HG03432 (cell line): ENCODE results near the gene GATD1.

Experiments
- ATAC-seq: cut with Tn5 transposase; IDR thresholded peaks from one replicate; pipeline ENCODE4 v1.9.1; 2021; ENCODE audit warnings: mild to moderate bottlenecking, moderate library complexity; ENCODE audit not compliant: unreplicated experiment

The GATD1 gene

DNA sequence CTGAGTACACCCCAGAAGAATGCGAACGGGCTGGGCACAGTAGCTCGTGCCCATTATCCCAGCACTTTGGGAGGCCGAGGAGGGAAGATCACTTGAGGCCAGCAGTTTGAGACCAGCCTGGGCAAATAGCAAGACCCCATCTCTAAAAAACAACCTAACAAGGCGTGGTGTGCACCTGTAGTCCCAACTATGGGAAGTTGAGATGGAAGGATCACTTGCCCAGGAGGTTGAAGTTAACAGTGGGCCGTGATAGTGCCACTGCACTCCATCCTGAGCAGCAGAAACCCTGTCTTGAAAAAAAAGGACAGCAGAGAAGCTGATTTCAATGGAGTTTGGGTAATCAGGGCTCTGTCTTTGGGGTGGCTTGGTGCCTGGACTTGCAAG is 35.8 kb upstream of the GATD1 start:
- ATAC-seq, result no peak

DNA sequence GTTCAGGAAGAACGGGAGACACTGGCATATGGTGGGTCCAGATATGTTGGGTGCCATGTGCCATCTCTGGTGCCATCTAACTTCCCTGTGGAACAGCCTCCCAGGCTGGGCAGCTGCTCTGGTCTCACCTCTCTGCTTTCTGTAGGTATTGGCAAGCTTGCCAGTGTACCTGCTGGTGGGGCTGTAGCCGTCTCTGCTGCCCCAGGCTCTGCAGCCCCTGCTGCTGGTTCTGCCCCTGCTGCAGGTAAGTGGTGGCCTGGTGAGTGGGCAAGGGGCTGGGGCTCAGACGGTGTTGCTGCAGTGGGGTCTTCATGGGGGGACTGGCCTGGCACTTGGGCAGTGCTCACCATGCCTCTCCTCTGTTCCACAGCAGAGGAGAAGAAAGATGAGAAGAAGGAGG is 35.1 kb upstream of the GATD1 start:
- no peak for ATAC-seq

DNA sequence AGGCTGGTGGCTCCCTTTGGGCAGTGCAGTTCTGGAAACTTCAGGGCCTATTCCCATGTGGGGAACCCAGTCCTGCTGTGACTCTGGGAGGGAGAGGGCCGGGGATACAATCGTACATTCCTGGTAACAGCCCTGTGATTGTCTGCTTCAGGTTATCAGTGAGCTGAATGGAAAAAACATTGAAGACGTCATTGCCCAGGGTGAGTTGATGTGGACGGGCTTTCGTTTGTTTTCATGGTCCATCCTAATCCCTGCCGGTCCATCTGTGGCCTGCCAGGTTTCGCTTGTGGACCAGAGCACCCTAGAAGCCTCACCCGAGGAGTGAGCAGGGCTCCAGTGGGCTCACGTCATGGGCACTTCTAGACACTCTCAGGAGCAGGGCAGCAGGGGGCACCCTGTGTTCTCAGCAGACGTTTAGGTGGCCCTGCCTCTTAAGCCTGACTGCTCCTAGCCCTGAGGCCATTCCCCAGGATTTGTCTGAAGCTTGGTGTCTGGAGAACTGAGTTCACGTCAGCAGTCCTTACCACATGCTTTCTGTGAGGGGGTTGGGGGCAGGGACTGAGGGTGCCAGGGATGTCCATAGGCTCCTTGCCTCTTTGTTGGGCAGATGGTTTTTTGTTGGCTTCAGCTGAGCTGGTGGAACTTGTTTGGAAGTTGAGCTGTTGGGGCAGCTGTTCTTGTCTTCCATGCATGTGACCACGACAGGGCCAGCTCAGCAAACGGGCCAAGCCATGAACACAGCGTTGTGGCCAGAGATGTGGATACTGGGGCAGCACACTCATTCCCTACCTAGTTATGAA is 34.4 kb upstream of the GATD1 start:
- no peak for ATAC-seq

DNA sequence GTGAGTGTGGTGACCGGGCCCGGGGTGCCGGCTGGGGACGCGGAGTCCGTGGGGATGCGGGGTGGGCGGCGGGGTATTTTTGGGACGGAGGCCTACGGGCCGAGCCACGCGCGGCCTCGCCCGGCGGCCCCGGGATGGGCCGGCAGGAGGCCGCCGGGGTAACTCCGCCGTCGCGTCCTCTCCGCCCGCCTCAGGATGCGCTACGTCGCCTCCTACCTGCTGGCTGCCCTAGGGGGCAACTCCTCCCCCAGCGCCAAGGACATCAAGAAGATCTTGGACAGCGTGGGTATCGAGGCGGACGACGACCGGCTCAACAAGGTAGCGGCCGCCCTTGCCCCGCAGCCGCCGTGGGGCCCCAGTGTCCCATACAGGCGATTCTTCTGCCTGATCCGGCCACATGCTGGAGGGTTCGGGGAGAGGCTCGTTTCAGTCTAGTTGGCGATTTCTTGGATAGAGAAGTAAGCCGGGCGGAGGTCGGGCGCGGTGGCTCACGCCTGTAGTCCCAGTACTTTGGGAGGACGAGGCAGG is 32.8 kb upstream of the GATD1 start:
- peak; percentile 11 for ATAC-seq

DNA sequence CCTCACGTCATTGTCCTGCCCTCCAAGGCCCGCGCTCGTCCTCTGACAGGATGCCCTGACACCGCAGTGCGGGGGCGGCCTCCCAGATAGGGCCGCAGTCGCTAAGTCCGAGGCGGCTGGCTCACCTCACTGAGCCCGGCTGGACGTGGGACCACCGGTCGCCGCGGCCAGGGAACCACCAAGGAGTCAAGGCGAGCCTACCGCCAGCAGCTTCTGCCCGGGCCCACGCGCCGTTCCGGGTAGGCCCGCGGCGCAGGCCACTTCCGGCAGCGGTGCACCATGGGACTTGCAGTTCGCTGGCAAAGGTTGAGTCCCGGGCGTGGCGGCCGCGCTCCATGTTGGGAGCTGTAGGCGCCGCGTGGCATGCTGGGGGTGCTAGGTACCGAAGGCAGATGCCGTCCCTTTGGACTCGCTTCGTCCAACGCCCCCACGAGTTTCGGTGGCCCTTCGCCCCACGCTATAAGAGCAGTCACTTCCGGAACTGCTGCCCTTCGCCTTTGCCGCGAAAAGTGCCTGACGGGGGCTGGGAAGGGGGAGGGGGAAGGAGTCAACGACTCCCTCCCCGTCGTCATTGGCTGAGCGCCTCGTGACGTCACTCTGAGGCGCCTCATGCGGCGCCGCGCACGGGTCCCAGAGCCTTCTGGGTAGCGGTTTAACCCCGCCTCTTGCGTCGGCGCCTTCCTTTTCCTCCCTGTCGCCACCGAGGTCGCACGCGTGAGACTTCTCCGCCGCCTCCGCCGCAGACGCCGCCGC is 32.2 kb upstream of the GATD1 start, which contains the start of gene RPLP2:
RPLP2 (plus strand) TSS at position 681 of the 753 bp plus-strand sequence. CDS start 268 bp downstream, outside the sequence.
- ATAC-seq, result peak; percentile 78

DNA sequence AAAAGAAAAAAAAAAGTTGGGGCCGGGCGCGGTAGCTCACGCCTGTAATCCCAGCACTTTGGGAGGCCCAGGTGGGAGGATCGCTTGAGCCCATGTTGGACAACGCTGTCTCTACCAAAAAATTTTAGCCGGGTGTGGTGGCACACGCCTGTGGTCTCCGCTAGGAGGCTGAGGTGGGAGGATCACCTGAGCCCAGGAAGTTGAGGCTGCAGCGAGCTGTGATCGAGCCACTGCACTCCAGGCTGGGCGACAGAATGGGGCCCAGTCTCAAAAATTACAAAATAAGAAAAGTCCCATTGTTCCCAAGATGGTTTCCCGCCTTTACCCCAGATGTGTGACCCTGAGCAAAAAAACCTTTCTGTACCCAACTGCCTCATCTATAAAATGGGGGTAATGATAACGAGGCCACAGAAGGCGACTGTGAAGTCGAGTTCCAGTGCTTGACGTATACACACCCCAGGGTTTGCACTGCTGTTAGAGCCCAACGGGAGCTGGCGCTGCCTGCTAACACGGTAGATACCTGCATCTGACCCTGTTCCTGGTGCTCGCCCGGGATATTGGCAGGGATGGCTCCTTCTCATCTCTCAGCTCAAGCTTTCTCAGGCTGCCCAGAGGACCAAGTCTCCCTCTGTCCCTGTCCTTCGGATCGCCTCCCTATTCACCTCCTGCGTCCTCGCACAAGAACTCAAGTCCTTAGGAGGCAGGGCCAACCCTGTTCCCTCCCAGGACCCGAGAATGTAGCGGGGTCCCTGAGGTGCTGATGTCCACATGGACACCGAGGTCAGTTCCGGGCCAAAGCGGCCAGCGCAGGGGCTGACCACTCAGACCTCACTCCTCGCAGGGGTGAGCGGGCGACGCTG is 31.4 kb upstream of the GATD1 start:
- ATAC-seq, result no peak

DNA sequence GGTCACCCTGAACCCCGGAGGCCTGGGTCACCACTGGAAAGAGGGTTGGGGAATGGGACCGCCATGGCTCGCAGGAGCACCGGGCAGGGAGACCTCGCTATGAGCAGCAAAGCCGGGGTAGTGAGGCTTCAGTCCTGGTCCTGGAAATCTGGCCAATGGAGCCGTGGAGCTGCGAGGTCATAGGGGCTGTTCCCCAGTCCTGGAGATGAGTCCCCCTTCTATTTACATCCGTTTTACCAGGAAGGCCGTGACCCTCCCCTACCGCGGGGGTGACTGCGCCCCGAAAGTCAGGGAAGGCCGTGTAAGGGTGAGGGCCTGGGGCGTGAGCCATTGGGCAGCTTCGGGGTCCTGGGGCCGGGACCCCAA is 27.3 kb upstream of the GATD1 start:
- no peak for ATAC-seq

DNA sequence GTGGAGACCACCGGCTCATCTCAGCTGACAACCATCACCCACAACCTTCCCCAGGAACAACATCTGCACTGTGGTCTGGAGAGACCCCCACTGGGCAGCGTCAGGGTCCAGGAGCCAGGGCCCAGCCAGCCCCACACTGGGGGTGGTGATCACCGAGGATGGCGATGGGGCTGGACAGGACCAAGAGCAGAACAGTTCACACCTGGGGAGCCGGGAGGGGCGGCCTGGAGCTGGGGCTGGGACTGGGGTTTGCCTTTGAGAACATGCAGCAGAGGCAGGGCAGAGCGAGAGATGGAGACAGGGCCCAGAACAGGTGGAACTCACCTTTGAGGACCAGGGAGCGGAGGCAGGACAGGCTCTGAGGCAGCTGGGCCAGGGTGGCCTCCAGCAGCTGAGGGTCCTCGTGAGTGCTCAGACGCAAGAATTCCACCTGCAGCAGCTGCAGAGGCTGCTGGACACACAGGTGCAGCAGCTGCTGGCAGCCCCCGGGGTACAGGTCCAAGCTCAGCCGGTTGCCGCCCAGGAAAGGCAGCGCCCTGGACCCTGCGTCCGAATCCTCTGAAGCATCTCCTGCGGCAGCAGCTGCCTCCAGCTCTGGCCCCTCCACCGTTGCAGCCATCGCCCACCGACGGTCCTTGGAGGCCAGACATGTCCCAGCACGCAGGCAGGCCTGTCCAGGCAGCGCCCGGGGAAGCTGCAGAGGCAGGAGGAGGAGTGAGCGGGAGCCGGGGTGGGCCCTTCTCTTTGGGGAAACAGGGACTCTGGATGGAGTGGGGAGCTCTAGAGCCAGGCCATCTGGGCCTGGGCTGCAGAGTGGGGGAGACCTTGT is 26.7 kb upstream of the GATD1 start:
- ATAC-seq, result no peak

DNA sequence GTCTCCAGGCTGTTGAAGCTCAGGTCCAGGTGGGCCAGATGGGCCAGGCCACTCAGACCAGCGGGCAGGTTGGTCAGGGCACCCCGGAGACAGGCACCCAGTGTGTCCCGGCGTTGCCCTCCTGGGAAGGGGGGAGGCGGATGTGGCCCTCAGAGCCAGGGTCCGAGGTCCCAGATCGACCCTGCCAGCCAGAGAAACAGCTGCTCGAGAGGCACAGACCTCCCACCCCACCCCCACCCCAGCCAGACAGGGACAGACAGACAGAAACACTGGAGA is 26.1 kb upstream of the GATD1 start:
- ATAC-seq, result no peak

DNA sequence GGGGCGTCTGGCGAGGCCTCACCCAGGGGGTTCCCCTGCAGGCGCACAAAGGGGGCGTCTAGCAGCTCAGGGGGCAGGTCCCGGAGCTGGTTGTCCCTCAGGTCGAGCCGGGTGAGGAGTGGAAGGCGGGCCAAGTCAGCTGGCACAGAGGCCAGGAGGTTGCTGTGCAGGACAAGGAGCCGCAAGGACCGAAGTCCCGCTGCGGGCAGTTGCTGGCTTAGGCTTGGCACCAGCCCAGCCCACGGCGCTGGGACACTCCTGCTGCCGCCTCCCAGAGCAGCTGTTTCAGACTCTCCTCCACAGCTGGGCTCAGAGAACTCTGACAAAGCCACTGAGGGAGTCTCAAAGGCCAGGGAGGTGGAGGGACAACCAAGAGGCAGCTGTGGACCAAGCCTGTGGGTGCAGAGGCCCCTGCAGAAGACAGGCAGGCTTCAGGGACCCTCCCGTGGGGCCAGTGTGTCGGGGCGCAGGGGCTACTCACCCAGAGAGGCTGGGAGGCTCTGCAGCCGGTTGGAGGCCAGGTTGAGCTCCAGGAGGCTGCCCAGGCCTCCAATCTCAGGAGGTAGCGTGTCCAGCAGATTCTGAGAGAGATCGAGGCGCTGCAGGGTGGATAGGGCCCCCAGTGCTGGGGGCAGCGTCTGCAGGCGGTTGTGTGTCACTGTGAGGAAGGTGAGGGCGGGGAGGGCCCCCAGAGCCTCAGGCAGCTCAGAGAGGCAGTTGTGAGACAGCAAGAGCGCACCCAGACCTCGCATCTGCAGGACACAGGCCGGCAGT is 25.6 kb upstream of the GATD1 start:
- ATAC-seq, result no peak

DNA sequence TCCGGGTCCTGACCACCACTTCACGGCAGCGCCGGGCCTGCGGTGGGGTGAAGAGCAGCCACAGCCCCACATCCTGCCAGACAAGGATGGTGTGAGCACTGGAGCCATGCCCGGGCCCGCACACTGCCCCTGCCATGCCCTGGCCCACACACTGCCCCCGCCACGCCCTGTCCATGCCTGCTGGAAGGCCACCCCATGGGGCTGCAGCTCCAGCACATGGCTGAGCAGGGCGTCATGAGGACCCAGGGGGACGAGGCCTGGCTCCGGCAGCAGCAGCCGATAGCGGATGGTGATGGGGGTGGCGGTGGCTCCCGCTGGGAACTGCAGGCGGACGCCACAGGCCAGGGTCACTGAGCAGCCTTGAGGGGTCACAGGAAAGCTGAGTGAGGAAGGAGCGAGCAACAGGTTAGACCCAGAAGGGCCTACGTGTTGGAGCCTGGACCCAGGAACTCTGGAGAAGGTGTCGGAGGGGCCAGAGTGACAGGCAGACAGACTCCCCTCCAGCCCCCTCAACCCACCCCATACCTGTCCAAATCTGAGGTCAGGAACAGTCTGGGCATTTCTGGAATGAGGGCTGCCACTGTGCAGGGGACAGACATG is 24.8 kb upstream of the GATD1 start:
- no peak for ATAC-seq

DNA sequence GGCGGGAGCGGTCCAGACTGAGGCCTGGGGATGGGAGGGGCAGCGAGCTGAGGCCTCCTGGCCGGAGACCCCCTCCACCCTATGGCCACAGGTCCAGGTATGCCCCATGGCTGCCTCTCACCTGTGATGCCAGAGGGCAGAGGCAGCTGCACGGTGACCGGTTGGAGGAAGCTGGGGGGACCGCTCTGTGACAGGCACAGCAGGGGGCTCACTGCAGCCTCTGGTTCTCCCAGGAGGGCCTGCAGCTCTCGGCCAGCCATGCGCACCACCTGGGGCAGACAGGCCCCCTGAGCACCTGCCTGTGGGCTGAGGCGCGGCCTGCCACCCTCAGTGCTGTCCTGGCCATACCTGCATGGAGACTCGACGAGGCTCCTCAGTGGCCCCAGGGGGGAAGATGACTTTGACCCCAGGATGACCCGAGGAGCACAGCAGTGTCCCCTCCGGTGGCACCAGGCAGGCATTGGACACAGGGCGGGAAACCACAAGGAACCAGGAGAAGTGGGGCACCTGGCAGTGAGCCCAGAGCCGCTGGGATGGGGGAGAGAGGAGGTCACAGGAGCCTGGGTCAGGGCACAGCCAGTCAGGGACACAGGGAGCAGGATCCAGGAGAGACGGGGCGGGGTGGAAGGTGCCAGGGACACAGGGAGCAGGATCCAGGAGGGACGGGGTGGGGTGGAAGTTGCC is 24.0 kb upstream of the GATD1 start:
- no peak for ATAC-seq

DNA sequence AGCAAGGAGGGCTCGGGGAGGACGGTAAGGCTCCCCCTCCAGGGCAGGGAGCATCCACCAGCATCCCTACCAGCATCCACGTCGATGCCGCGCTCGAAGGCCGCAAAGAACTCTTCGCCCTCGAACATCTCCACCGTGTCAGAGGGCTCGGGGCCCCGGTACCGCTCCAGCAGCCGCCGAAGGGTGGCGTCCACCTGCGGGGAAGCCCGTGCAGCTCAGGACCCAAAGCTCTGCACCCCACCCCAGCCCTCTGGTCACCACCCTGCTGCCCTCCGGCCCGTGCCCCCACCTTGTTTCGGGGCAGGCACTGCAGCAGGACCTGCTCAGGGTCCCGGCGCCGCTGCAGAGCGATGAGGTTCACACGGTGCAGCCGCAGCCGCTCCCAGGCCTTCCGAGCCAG is 23.2 kb upstream of the GATD1 start:
- no peak for ATAC-seq

DNA sequence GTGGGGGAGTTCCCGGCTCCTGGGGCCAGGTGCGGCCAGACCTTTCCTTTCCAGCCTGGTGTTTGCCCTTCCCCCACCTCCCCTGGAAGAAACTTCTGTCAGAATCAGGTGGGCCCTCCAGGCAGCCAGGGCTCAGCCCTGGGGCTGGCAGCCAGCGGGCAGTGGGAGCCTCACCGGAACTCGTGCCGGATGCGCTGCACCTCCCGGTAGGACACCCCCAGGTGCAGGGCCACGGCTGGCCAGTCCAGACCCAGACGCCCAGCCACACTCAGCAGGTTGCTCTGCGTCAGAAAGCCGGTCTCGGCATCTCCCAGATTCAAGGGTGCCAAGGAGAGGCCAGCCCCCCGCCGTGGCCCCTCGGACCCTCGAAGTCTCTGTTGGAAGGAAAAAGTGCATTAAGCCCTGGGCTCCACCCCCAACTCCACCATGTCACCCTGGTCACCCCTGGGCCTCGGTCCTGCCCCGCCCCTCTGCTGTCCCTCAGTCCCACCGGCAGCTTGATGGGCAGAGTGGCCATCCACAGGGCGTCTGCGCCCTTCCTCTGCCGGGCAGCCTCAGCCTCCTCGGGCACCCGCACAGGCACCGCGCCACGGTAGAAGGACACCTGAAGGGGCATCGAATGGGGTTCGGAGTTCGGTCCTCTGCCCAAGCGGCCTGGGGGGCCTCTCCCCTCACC is 22.5 kb upstream of the GATD1 start:
- no peak for ATAC-seq

DNA sequence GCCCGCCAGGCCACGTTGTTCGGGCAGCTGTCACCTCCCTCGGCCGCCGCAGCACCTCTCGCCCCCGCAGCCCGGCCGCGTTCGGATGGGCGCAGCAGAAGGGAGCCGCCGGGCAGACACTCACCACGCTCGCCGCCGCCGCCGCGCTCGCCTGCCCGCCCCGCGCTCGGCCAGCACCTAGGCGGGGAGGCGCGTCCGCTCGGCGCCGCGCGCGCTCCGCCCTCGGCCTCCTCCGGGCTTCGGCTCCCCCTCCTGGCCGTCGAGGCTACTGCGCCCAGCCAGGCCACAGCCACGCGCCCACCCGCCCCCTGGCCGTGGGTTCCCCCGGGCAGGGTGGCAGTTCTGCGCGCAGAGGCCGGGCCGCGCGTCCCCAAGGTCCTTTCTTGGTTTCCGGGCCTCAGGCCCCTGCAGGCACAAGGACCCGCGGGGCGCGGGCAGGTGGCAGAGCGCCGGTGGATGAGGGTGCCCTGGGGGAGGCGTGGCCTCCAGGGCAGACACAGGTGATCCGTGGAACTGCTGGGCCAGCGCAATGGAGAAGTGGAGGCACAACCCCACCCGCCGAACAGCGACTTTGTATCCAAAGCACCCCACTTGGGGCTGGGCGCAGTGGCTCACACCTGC is 20.9 kb upstream of the GATD1 start, which contains the start of gene SLC25A22:
SLC25A22 (minus strand) TSS at position 189 of the 621 bp plus-strand sequence. CDS start 3,275 bp downstream, outside the sequence.
- ATAC-seq, result peak; percentile 63

DNA sequence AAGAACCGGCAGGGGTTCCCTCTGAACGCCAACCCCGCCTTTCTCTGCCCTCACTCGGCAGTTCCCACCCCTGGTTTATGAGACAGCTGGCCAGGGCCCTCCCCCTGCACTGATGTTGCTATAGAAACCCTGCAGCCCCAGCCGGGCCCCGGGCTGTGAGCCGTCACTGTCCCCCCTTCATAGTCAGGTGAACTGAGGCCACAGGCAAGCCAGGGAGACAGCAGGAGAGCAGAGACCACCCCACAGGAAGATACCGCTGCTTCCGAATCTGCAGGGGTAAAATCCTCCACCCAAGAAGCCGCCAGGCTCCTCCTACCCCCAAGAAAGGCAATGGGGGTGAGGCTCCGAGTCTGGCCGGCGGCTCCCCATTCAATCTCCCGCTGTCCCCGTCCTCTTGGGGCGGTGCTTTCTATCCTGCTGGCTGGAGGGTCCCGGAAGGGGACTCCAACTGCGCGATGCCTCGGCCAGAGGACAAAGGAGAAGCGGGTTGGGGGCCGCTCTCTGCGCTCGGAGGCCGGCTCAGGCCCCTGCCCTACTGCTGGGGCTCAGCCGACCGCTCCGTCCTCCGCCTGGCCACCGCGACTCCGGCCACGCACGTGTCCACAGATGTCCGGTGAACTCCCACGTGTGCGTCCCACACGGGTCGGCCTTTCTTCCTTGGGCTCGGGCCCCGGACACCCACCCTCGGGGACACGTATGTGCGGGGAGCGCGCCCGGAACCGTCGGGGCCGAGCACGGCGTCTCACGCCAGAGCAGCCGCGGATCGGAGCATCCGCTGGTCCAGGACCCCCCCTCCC is 20.2 kb upstream of the GATD1 start:
- ATAC-seq, result peak; percentile 45
